ENCODE data around the gene HEBP2. TPM values are rescaled to one million over a fixed set of nuclear protein-coding genes. Genes with fewer than 3 reads are reported as not detected.
A peak's percentile ranks its signal among the peaks of the same experiment; 100 is the strongest.

The HEBP2 gene
- total RNA-seq, 2 experiments from 2014 or later: 31.8 to 32.9 TPM

DNA sequence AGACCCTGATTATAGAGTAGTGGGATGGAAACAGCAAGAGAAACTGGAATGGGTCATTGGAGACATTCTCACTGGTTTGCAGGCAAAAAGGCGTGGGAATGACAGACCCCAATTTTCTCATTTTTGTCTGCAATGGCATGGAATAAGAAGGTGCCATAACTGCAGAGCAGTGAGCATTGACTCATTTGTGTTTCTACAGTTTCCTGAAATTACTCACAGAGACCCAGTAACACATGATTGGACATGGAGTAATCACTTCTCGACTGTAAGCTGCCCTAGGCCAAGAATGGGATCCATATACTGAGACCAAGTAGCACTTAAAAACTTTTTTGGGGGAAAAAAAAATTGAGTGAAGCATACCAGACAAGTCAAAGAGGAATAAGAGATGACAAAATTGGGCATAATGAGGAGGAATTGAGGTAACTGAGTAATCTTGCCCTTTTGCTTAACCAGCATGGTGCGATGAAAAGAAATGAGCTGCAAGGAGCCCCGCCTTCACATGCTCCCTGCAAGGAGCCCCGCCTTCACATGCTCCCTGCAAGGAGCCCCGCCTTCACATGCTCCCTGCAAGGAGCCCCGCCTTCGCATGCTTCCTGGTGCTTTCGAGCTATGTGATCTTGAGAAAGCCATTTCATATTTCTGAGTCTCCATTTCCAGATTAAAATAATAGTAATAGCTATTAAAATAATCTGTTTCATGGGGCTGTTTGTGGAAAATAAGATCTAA is 51.1 kb downstream of the HEBP2 start:
- CTCF ChIA-PET: interaction anchor here (1.1 to 1.9 kb wide), 3 partner anchors 11 to 747 kb away, joined by 3 to 5 read pairs (median 4); no protein-coding TSS in a partner anchor

DNA sequence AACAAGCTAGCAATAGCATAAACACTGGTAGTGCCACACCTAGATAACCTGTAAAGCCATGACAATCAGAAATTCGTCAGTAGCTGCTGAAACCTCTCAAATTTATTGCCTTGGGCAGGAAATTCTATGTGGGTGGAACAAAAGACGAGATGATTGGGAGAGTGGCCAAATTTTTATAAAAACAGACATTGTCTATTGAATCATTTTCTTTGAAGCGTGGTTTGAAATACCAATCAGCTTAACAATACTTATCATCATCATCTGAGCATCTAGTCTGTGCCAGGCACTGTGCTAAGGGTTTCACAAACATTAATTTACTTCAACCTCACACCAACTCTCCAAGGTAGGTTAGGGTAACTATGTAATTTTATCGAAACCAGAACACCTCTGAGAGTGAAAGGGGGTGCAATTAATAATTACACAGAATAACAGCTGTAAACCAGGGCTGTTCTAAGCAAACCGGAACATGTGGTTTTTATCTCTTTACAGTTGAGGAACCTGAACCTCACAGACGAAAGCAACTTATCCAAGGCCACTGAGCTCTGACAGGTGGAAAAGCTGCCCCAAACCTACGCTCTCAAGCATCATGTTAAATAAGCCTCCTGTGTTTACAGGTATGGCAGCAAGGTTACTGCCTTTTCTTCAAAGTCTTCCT is 51.9 kb downstream of the HEBP2 start:
- H3K36me3 Mint-ChIP-seq (ENCODE audit: low read depth): no peaks in the 10 kb centered on the region
- no peaks in the 10 kb centered on the region for H3K36me3 ChIP-seq (ENCODE audit: insufficient read depth, low read length)
- no peaks in the 10 kb centered on the region for H3K9me3 Mint-ChIP-seq
- ATAC-seq (ENCODE audit: poor library complexity) (peak; percentile 74), DNase-seq (peak in 10 of 14 experiments; percentile 2 to 84 (median 26))
- H3K27me3 ChIP-seq (ENCODE audit: control insufficient read depth in 1 of 2, insufficient read depth in 2 of 2, low read length in 2 of 2): no peaks in the 10 kb centered on the region
- H3K4me1 Mint-ChIP-seq (ENCODE audit: low read depth): peaks cover 32% of the 10 kb centered on the region
- H3K27me3 Mint-ChIP-seq: no peaks in the 10 kb centered on the region
- H3K4me1 ChIP-seq (ENCODE audit: insufficient read depth, low read length): peaks cover 18% of the 10 kb centered on the region
- H3K9me3 ChIP-seq (ENCODE audit: control insufficient read depth in 1 of 2, insufficient read depth in 1 of 2, low read length in 2 of 2): no peaks in the 10 kb centered on the region
- H3K27ac ChIP-seq (ENCODE audit: low read depth in 1 of 2, low read length in 2 of 2): peak overlapping the region; percentile 43 to 58
- peak overlapping the region; percentile 44 for H3K4me3 ChIP-seq (ENCODE audit: low read length)
- CTCF ChIA-PET: interaction anchor here (1.1 to 1.9 kb wide), 3 partner anchors 12 to 748 kb away, joined by 3 to 5 read pairs (median 4); no protein-coding TSS in a partner anchor
- TF ChIP-seq, protein P1, sequence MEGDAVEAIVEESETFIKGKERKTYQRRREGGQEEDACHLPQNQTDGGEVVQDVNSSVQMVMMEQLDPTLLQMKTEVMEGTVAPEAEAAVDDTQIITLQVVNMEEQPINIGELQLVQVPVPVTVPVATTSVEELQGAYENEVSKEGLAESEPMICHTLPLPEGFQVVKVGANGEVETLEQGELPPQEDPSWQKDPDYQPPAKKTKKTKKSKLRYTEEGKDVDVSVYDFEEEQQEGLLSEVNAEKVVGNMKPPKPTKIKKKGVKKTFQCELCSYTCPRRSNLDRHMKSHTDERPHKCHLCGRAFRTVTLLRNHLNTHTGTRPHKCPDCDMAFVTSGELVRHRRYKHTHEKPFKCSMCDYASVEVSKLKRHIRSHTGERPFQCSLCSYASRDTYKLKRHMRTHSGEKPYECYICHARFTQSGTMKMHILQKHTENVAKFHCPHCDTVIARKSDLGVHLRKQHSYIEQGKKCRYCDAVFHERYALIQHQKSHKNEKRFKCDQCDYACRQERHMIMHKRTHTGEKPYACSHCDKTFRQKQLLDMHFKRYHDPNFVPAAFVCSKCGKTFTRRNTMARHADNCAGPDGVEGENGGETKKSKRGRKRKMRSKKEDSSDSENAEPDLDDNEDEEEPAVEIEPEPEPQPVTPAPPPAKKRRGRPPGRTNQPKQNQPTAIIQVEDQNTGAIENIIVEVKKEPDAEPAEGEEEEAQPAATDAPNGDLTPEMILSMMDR (IDR thresholded peaks at IDR 0.05): no peak
- peak overlapping the region; percentile 82 for H3K4me3 Mint-ChIP-seq
- intact Hi-C loops (cut with DNase I, micrococcal nuclease): loop anchor here in 1 of 2 experiments (2.0 to 5.0 kb wide), 2 partner anchors 51 to 634 kb away; partner anchors contain the start of gene HEBP2
- POLR2A ChIA-PET: interaction anchor here (0.6 to 2.7 kb wide), 23 partner anchors 8 to 919 kb away, joined by 3 to 28 read pairs (median 4); partner anchors contain the start of genes CCDC28A, CITED2 and HEBP2
- peak overlapping the region; percentile 97 for H3K27ac Mint-ChIP-seq

More for the DNA sequence above, 51.1 kb downstream of the HEBP2 start:
- Histone ChIP-seq H3K4me1 (ENCODE audit: insufficient read depth, low read length) (peaks cover 18% of the 10 kb centered on the region), H3K27ac (ENCODE audit: low read depth in 1 of 2, low read length in 2 of 2) (peak overlapping the region; percentile 43 to 58), H3K4me3 (ENCODE audit: low read length) (peak overlapping the region; percentile 44), H3K27me3 (ENCODE audit: control insufficient read depth in 1 of 2, insufficient read depth in 2 of 2, low read length in 2 of 2) (no peaks in the 10 kb centered on the region), H3K36me3 (ENCODE audit: insufficient read depth, low read length) (no peaks in the 10 kb centered on the region), H3K9me3 (ENCODE audit: control insufficient read depth in 1 of 2, insufficient read depth in 1 of 2, low read length in 2 of 2) (no peaks in the 10 kb centered on the region)
- DNase-seq (peak; percentile 30 to 84 (median 62)), ATAC-seq (ENCODE audit: poor library complexity) (peak; percentile 72)
- TF ChIP-seq, protein P1 (IDR thresholded peaks at IDR 0.05): no peak
- Mint-ChIP-seq H3K36me3 (ENCODE audit: low read depth) (no peaks in the 10 kb centered on the region), H3K9me3 (no peaks in the 10 kb centered on the region), H3K27me3 (no peaks in the 10 kb centered on the region), H3K4me1 (ENCODE audit: low read depth) (peaks cover 32% of the 10 kb centered on the region), H3K4me3 (peak overlapping the region; percentile 82), H3K27ac (peak overlapping the region; percentile 97)
- POLR2A ChIA-PET: interaction anchor here (0.6 to 2.7 kb wide), 20 partner anchors 9 to 920 kb away, joined by 3 to 28 read pairs (median 4); partner anchors contain the start of genes CCDC28A, CITED2 and HEBP2
- intact Hi-C loops (cut with DNase I, micrococcal nuclease): loop anchor here in 1 of 2 experiments (5.0 kb wide), 1 partner anchor 633 kb away; no protein-coding TSS in a partner anchor

DNA sequence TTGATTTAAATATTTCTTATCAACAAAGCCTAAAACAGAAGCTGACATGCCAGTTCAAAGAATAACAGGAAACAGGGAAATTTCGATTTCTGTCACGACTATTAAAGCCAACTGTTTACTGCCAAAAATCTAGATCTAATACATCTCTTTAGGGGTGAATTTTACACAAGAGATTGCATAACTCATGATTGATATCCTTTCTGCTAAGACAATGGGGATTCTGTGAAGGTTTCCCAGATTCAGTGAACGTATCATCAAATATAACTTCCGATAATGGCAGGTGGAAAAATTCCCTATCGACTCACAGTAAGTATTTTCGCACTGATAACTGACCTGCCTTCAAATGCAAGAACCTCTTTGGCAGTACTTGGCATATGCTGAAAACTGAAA is 52.4 kb downstream of the HEBP2 start:
- CTCF ChIA-PET: interaction anchor here (1.5 to 1.9 kb wide), 2 partner anchors 13 to 27 kb away, joined by 4 to 5 read pairs; no protein-coding TSS in a partner anchor
- Mint-ChIP-seq H3K9me3 (no peaks in the 10 kb centered on the region), H3K4me3 (peak overlapping the region; percentile 82), H3K36me3 (ENCODE audit: low read depth) (no peaks in the 10 kb centered on the region), H3K27me3 (no peaks in the 10 kb centered on the region), H3K27ac (peak overlapping the region; percentile 97), H3K4me1 (ENCODE audit: low read depth) (peaks cover 32% of the 10 kb centered on the region)
- Histone ChIP-seq H3K27ac (ENCODE audit: low read depth in 1 of 2, low read length in 2 of 2) (peak overlapping the region; percentile 18 to 58), H3K4me3 (ENCODE audit: low read length) (peak overlapping the region; percentile 44), H3K4me1 (ENCODE audit: insufficient read depth, low read length) (peaks cover 18% of the 10 kb centered on the region), H3K9me3 (ENCODE audit: control insufficient read depth in 1 of 2, insufficient read depth in 1 of 2, low read length in 2 of 2) (no peaks in the 10 kb centered on the region), H3K27me3 (ENCODE audit: control insufficient read depth in 1 of 2, insufficient read depth in 2 of 2, low read length in 2 of 2) (no peaks in the 10 kb centered on the region), H3K36me3 (ENCODE audit: insufficient read depth, low read length) (no peaks in the 10 kb centered on the region)
- intact Hi-C loops (cut with DNase I, micrococcal nuclease): loop anchor here in 1 of 2 experiments (2.0 to 5.0 kb wide), 2 partner anchors 52 to 634 kb away; partner anchors contain the start of gene HEBP2
- DNase-seq: no peak
- POLR2A ChIA-PET: interaction anchor here (0.7 to 2.7 kb wide), 15 partner anchors 11 to 918 kb away, joined by 3 to 28 read pairs (median 5); partner anchors contain the start of genes CCDC28A, CITED2 and HEBP2
- TF ChIP-seq, protein P1 (IDR thresholded peaks at IDR 0.05): no peak
- no peak for ATAC-seq (ENCODE audit: poor library complexity)

All from CD4-positive, alpha-beta T cell (primary cell).